Erythroblast (primary cell): Measurements from ENCODE around the gene VPS37C.

Experiments
- DNase-seq, 2 experiments: peaks; one replicate each; lab custom pipeline; 2025; lab: John Stamatoyannopoulos, UW
- GATA1 ChIP-seq: IDR thresholded peaks from 2 replicates; pipeline ENCODE4 v1.6.1; 2011; ENCODE audit warnings: low read depth, mild to moderate bottlenecking, control low read depth, low read length, moderate library complexity
- POLR2A ChIP-seq: IDR thresholded peaks from 2 replicates; pipeline ENCODE4 v1.6.1; 2011; ENCODE audit warnings: mild to moderate bottlenecking, low read length

Gene VPS37C

DNA sequence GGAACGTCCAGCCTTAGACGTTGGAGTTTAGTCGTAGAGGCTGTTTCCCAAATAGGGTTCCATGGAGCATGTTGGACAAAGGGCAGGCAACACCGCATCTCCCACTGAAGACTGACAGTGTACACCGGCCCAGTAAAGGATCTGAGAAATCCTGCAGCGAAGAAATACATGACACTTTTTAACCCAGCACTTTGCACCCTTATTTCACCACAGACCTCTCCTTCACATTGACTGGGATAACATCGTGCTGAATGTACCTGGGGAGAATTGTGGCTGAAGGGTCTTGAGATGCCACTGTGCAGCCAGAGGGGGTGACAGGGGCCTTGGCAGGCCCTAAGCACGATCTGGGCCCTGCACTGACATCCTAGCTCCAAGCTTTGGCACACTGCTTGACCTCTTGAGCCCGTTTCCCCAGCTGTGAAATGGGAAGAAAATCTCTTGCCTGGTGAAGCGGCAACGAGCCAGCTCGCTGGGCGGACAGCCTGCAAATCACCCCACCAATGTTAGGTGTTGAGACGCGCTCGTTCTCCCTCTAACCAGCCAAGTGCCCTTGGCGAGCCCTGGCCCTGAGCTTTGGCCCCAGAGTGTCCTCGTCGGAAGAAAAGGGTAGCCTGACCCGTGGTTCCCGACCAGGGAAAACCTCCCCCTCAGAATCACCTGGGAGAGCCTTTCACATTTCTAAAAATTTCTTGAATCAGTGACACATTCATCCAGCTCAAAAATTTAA, 45.6 kb downstream of the VPS37C start:
- TF ChIP-seq GATA1 (no peak), POLR2A (no peak)
- no peak for DNase-seq

- no peak for DNase-seq
- TF ChIP-seq GATA1 (no peak), POLR2A (no peak)
Measured at GRCh38 chr11:61114913-61115312, 46.3 kb downstream of the VPS37C start.

DNA sequence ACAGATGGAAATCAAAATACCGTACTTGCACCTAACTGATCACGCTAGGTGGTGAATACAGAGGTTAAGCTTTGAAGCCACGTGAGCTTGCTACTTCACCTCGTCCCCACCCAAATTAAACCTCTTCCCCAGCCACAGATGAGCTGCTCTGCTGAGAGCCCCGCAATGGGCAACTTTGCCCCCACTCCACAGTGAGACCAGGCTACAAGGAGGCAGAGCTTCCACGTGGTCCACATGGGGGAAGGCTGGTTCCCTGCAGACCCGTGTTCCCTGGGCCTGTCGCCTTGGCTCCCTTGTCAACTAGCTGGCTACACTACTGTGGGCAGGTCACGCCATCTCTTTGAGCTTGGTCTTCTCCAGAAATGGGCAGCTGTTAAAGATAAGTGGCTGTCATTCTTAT, 48.0 kb downstream of the VPS37C start:
- TF ChIP-seq POLR2A (no peak), GATA1 (no peak)
- no peak for DNase-seq

DNA sequence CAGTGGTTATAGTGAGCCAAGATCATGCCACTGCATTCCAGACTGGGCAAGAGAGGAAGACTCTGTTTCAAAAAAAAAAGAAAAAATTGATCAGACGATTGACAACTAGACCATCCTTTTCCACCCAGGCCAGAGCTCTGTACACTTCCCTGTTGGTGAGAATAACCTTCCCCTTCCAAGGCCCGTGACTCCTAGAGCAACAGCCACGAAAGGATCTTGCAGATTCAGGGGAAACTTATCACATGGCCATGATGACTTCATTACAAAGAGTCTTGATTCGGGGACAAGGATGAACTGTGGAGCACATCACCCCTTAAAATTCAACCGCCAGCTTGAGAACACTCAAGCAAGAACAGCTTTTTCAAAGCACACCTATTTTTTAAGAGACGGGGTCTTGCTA, 48.7 kb downstream of the VPS37C start:
- DNase-seq, result no peak
- TF ChIP-seq POLR2A, result no peak
- no peak for TF ChIP-seq GATA1

GRCh38 chr11:61111786-61112517, 49.3 kb downstream of the VPS37C start:
- no peak for TF ChIP-seq GATA1
- TF ChIP-seq POLR2A, result no peak
- no peak for DNase-seq

DNA sequence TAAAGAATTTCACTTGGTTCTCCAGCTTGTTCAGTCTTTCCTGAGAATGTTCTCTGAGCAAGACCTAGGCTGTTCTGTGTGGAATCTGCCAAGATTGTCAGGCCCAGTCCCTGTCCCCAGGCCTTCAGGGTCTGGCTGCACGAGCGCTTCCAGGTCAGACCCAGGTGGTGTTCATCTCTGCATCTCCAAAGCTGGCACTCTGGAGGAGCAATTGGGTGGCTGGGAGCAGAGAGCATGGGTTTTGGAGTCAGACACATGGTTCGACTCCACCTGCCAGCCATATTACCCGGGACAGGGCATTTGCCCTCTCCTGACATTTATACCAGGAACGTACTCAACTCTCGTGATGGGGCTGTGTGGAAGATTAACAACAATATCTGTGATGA, 50.2 kb downstream of the VPS37C start:
- no peak for DNase-seq
- TF ChIP-seq GATA1 (no peak), POLR2A (no peak)

DNA sequence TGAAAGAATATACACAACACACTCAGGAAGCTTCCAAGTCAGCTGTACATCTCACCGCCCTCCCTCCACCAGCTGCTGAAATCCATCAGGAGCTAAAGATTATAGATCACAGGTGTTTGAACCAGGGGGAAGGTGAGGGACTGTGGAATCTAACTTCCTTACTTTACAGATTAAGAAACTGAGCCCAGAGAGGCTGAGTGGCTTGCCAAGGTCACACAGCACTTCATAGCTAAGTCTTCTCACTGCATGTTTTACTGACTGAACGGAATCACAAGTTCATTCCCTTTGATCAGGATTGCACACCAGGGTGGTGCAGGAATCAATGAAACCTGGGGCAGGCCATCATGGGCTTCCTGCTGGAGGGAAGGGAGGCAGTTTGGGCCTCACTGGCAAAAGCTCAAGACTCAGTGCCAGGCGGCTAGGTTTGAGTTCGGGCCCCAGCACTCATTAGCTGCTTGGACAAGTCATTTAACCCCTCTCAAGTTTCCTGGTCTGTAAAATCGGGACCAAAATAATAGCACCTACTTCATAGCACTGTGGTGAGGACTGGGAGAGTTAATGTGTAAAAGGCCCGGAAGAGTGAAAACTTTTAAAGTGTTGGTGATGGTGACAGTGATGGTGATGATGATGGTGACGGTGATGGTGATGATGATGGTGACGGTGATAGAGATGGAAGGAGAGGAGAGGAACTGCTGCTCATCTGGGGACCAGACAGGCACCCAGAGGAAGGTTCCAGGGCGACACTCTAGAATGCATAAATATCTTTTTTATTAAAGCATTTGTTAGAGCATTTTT, 50.8 kb downstream of the VPS37C start:
- no peak for TF ChIP-seq POLR2A
- TF ChIP-seq GATA1, result no peak
- no peak for DNase-seq

GRCh38 chr11:61109671-61110070, 51.6 kb downstream of the VPS37C start:
- no peak for DNase-seq
- TF ChIP-seq GATA1, result no peak
- no peak for TF ChIP-seq POLR2A

GRCh38 chr11:61108847-61109585, 52.2 kb downstream of the VPS37C start:
- TF ChIP-seq GATA1 (no peak), POLR2A (no peak)
- DNase-seq, result no peak

DNA sequence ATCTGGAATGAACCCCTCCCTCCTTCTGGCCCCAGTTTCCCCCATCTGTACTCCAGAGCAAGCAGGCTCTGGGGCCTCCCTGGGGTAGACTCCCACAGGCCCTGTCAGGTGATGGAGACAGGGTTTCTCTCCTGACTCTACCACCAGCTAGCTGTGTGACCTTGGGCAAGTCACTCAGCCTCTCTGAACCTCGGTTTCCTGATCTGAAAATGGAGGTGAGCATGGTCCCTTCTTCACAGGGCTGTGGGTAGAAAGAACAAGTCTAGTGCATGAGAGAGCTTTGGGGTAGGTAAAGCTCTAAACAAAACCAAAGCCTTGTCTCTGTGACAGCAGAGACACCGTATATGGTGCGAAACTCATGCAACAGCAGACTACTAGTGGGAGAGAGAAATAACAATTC, 53.3 kb downstream of the VPS37C start:
- no peak for TF ChIP-seq GATA1
- no peak for TF ChIP-seq POLR2A
- no peak for DNase-seq

GRCh38 chr11:61106894-61107470, 54.2 kb downstream of the VPS37C start:
- DNase-seq, result no peak
- TF ChIP-seq GATA1, result no peak
- TF ChIP-seq POLR2A, result no peak

DNA sequence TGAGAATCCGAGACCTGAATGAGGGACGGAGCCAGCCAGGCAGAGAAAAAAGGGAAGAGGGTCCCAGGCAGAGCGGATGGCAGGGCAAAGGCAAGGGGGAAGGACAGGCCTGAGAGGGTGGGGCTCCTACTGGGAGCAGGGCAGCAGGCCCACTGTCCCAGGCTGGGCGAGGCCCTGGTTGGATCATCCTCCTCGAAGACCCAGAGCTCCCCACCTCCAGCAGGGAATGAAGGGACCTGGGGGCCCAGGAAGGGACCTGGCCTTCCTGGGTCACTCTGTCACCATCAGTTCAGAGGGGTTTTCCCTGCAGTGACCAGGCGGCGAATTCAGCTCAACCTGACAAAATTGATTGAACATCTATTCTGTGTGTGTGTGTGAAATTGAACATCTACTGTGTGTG, 54.9 kb downstream of the VPS37C start:
- TF ChIP-seq GATA1, result no peak
- no peak for TF ChIP-seq POLR2A
- no peak for DNase-seq

- DNase-seq, result no peak
- TF ChIP-seq GATA1, result no peak
- TF ChIP-seq POLR2A, result no peak
Measured at GRCh38 chr11:61104963-61105362, 56.3 kb downstream of the VPS37C start.
